Karpas-422 (cell line): ENCODE measurements around the gene IKZF1. TPM values are rescaled to one million over a fixed set of nuclear protein-coding genes. Genes with fewer than 3 reads are reported as not detected.

Source experiments
- DNase-seq: peaks from one replicate; pipeline ENCODE4 v3.0.0-alpha.2; 2015
- H2AFZ ChIP-seq: fragments of 200-600 bp; sonication (generic); 2 replicates; pipeline ENCODE4 v1.6.1; 2014; ENCODE audit warnings: antibody characterized with exemption, low read length, mixed read lengths
- H3K27ac ChIP-seq: fragments of 200-600 bp; sonication (generic); 2 replicates; pipeline ENCODE4 v1.5.1; 2014; ENCODE audit warnings: mild to moderate bottlenecking, low read length, moderate library complexity
- H3K27me3 ChIP-seq: fragments of 200-600 bp; sonication (generic); 2 replicates; pipeline ENCODE4 v1.6.1; 2014; ENCODE audit warnings: low read length, mixed read lengths
- H3K36me3 ChIP-seq: fragments of 200-600 bp; sonication (generic); 2 replicates; pipeline ENCODE4 v1.6.1; 2014; ENCODE audit warnings: low read length, mixed read lengths; ENCODE audit not compliant: insufficient read depth
- H3K4me1 ChIP-seq: fragments of 200-600 bp; sonication (generic); 2 replicates; pipeline ENCODE4 v1.6.1; 2014; ENCODE audit warnings: mild to moderate bottlenecking, low read length, mixed read lengths
- H3K4me2 ChIP-seq: fragments of 200-600 bp; sonication (generic); 2 replicates; pipeline ENCODE4 v1.6.1; 2014; ENCODE audit warnings: low read length, low read depth, mild to moderate bottlenecking; ENCODE audit not compliant: poor library complexity, severe bottlenecking
- H3K4me3 ChIP-seq: fragments of 200-600 bp; sonication (generic); 2 replicates; pipeline ENCODE4 v1.5.1; 2014; ENCODE audit warnings: mild to moderate bottlenecking, antibody characterized with exemption, low read length, mixed read lengths
- H3K79me2 ChIP-seq: fragments of 200-600 bp; sonication (generic); 2 replicates; pipeline ENCODE4 v1.6.1; 2014; ENCODE audit warnings: mild to moderate bottlenecking, low read length, mixed read lengths
- H3K9ac ChIP-seq: fragments of 200-600 bp; sonication (generic); 2 replicates; pipeline ENCODE4 v1.6.0; 2014; ENCODE audit warnings: low read length
- H3K9me2 ChIP-seq: fragments of 200-600 bp; sonication (generic), shearing (Covaris generic); replicated peaks from 2 replicates; pipeline ENCODE4 v1.6.0; 2014; ENCODE audit warnings: mild to moderate bottlenecking, low read length, moderate library complexity; ENCODE audit not compliant: insufficient read depth
- H3K9me3 ChIP-seq: fragments of 300-700, 200-600 bp; sonication (generic); 2 replicates; pipeline ENCODE4 v1.6.1; 2014; ENCODE audit warnings: low read length, mixed read lengths
- H4K20me1 ChIP-seq: fragments of 200-600 bp; sonication (generic); 2 replicates; pipeline ENCODE4 v1.6.1; 2014; ENCODE audit warnings: mild to moderate bottlenecking, antibody characterized with exemption, low read length, low read depth; ENCODE audit not compliant: insufficient read depth
- total RNA-seq: library from RNA; depleted of rRNA; stranded (reverse); fragments of >200 nt; shearing (Covaris generic); gene quantifications from 2 replicates; pipeline ENCODE4 v1.2.3, GENCODE V29; 2014; ENCODE audit warnings: low replicate concordance

Gene IKZF1
- total RNA-seq, 1 experiment from 2014 or later: 117 TPM

DNA sequence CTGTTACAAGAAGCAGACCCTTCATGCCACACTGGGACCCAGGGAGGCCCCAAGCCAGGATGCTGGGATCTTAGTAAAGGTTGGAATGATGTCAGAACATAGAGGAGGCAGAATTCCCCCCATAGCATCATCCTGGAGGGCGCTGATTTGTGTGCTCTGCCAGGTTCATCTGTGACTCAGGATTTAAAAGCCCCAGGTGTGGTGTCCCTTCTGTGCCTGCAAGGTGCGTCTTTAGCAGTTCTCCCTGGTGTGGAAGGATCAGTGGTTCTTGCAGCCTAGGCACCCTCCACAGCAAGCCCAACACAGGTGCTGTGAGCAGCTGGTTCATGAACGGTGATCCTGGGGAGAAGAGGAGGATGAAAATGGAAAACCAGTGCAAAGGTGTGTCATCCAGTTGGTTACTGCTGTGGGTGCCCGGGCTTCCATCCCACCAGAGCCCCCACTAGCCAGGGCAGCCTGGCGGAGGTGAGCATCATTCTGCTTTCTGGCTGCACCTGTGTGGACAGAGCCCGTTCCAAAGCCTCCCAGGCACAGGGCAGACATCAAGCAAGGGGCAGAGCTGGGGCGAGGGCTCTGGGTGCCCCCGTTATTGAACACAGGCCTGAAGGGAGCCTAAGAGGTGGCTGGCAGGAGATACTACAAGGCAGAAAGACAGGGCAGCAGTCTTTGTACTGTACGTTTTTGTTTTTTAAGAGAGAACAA is 49.5 kb downstream of the IKZF1 start:
- Histone ChIP-seq H3K9me2 (no peaks in the 10 kb centered on the region), H3K4me3 (no peak overlapping the region), H4K20me1 (no peaks in the 10 kb centered on the region), H2AFZ (no peak overlapping the region), H3K9me3 (no peaks in the 10 kb centered on the region), H3K27me3 (no peaks in the 10 kb centered on the region), H3K36me3 (peaks cover 39% of the 10 kb centered on the region; the same call in 1 of the 2 replicates), H3K4me1 (peaks cover 33% of the 10 kb centered on the region), H3K27ac (no peak overlapping the region), H3K9ac (no peak overlapping the region), H3K79me2 (peaks cover 96% of the 10 kb centered on the region), H3K4me2 (no peak overlapping the region)
- DNase-seq: no peak

DNA sequence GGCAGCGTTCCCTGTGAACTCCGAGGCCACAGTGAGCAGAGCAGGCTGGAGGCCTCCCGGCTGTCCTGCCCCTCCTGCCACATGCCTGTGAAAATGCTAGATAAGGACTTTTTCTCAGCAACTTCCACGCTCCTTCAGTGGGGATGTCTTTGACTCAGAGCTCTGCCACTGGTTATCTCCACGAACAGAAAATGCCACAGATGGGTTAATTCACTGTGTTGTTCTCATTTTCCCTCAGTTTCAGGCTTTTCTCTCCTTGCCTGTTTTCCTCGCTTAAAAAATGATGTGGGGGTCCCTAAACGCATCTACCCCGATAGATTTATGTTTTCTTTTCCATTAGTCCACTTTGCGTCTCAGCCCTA is 51.3 kb downstream of the IKZF1 start:
- no peaks in the 10 kb centered on the region for H3K9me3 ChIP-seq
- no peaks in the 10 kb centered on the region for H3K27me3 ChIP-seq
- no peak for DNase-seq
- H3K27ac ChIP-seq: no peak overlapping the region
- peaks cover 51% of the 10 kb centered on the region; the same call in 1 of the 2 replicates for H3K36me3 ChIP-seq
- no peak overlapping the region for H3K9ac ChIP-seq
- no peak overlapping the region for H2AFZ ChIP-seq
- H3K4me1 ChIP-seq: peaks cover 16% of the 10 kb centered on the region
- H4K20me1 ChIP-seq: no peaks in the 10 kb centered on the region
- no peak overlapping the region for H3K4me2 ChIP-seq
- H3K9me2 ChIP-seq: no peaks in the 10 kb centered on the region
- peaks cover 96% of the 10 kb centered on the region for H3K79me2 ChIP-seq
- H3K4me3 ChIP-seq: no peak overlapping the region

DNA sequence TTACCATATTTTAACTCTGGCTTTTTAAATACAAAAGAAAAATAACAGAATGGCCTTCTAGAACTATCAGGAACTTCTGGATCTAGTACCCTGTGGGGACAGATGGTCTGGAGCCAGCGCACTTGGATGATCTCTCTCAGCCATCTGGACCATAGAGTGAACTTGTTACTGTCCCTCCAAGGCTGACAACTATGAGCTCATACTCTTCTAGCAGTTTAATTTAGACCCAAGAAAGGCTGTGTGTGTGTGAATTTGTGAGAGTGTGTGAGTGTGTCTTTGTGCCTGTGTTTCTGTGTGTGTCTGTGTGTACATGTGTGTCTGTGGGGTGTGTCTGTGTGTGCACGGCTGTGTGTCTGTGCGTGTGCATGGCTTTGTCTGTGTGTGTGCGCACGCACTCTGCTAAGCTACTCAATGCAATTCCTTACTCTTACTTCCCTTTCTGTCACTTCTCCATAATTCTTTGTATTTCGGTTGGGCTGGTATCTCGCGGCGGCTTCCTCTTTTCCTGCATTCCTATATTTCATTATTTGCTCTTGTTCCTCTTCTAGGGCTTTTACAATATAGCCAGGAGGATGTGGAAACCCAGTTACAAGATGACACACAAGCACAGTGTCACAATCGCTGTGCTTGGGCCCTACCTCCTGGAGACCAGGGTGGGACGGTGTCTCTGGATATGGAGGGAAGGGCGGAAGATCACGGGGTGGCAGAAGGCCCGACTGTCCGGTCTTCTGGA is 51.9 kb downstream of the IKZF1 start:
- Histone ChIP-seq H3K27me3 (no peaks in the 10 kb centered on the region), H3K9me3 (no peaks in the 10 kb centered on the region), H3K79me2 (peaks cover 96% of the 10 kb centered on the region), H3K4me3 (no peak overlapping the region), H3K4me2 (no peak overlapping the region), H3K9me2 (no peaks in the 10 kb centered on the region), H3K9ac (no peak overlapping the region), H2AFZ (no peak overlapping the region), H3K27ac (no peak overlapping the region), H3K36me3 (peaks cover 51% of the 10 kb centered on the region), H3K4me1 (peaks cover 10% of the 10 kb centered on the region), H4K20me1 (no peaks in the 10 kb centered on the region)
- DNase-seq: no peak

GRCh38 chr7:50356945-50357268 is 52.4 kb downstream of the IKZF1 start:
- Histone ChIP-seq H3K27me3 (no peaks in the 10 kb centered on the region), H3K27ac (no peak overlapping the region), H3K4me3 (no peak overlapping the region), H2AFZ (no peak overlapping the region), H4K20me1 (no peaks in the 10 kb centered on the region), H3K9ac (no peak overlapping the region), H3K36me3 (peaks cover 49% of the 10 kb centered on the region), H3K9me2 (no peaks in the 10 kb centered on the region), H3K4me2 (no peak overlapping the region), H3K9me3 (no peaks in the 10 kb centered on the region), H3K4me1 (peaks cover 5% of the 10 kb centered on the region), H3K79me2 (peaks cover 94% of the 10 kb centered on the region)
- DNase-seq: no peak

DNA sequence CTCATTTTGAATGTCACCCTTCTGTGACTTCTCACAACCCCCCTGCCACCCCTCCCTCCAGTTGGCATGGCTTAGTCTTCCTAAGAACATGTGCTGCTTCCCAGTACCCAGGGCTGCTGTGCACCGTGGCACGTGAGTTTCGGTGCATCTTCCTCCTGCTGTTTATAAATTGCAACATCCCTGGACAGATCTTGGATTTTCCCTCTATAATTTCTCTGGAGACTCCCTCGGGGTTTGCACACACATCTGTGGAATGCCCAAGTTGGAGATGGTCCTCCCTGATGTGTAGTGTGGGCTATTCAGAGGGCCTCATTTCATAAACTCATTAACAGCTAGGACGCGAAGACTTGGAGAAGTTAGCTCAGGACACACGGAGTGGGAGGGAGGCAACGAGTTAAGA is 52.9 kb downstream of the IKZF1 start:
- H3K79me2 ChIP-seq: peaks cover 94% of the 10 kb centered on the region

GRCh38 chr7:50358041-50358705 is 53.7 kb downstream of the IKZF1 start:
- H3K79me2 ChIP-seq: peaks cover 94% of the 10 kb centered on the region
- H3K4me3 ChIP-seq: no peak overlapping the region
- no peaks in the 10 kb centered on the region; the same call in 1 of the 2 replicates for H3K4me1 ChIP-seq
- no peaks in the 10 kb centered on the region for H3K27me3 ChIP-seq
- H3K9me2 ChIP-seq: no peaks in the 10 kb centered on the region
- H3K9me3 ChIP-seq: no peaks in the 10 kb centered on the region
- no peak overlapping the region for H3K27ac ChIP-seq
- no peak overlapping the region for H3K4me2 ChIP-seq
- no peak overlapping the region for H3K9ac ChIP-seq
- peaks cover 53% of the 10 kb centered on the region for H3K36me3 ChIP-seq
- no peak overlapping the region for H2AFZ ChIP-seq
- no peak for DNase-seq
- H4K20me1 ChIP-seq: no peaks in the 10 kb centered on the region

More for the DNA sequence above, 52.9 kb downstream of the IKZF1 start:
- H3K4me2 ChIP-seq: no peak overlapping the region
- no peaks in the 10 kb centered on the region for H4K20me1 ChIP-seq
- no peak overlapping the region for H3K4me3 ChIP-seq
- no peak overlapping the region for H3K27ac ChIP-seq
- no peaks in the 10 kb centered on the region for H3K9me3 ChIP-seq
- H2AFZ ChIP-seq: no peak overlapping the region
- no peak for DNase-seq
- H3K36me3 ChIP-seq: peaks cover 48% of the 10 kb centered on the region
- H3K27me3 ChIP-seq: no peaks in the 10 kb centered on the region
- no peaks in the 10 kb centered on the region for H3K9me2 ChIP-seq
- H3K4me1 ChIP-seq: no peaks in the 10 kb centered on the region
- H3K9ac ChIP-seq: no peak overlapping the region

GRCh38 chr7:50358779-50359178 is 54.3 kb downstream of the IKZF1 start:
- Histone ChIP-seq H3K9me2 (no peaks in the 10 kb centered on the region), H3K9me3 (no peaks in the 10 kb centered on the region), H2AFZ (no peak overlapping the region), H3K4me3 (no peak overlapping the region), H3K27me3 (no peaks in the 10 kb centered on the region), H3K4me2 (no peak overlapping the region), H3K27ac (no peak overlapping the region), H3K36me3 (peaks cover 56% of the 10 kb centered on the region), H3K79me2 (peaks cover 88% of the 10 kb centered on the region), H4K20me1 (no peaks in the 10 kb centered on the region), H3K9ac (no peak overlapping the region), H3K4me1 (no peaks in the 10 kb centered on the region; the same call in 1 of the 2 replicates)
- DNase-seq: no peak

DNA sequence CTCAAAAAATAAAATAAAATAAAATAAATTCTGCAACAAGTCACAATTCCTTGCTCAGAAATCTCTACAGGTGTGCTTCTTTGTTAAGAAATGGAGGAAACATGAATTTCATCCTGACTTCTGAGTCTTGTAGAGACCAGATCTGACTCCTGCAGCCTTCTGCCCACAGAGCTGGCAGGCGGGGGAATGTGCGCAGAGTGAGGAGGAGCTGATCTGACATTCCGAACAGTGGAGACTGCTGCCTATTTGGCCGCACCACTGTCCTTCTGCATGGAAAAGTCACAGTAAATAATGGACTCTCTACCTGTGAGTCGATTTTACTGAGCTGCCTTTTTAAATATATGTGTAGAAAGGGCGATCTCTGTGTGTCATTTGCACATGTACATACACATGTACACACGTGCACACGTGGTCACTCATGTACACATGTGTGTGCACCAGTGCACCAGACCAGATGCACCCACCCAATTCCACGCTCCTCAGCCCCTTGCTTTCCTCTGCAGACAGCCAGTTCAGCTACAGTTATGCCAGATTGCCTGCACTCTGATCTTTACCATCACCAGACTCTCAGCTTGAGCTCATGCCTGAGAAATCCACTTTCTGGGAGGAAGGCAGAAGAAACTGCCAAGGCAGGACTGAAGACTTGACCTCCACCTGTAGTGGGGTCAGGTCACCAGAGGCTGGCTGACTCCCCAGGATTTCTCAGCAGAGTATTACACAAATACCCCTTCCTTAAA is 54.9 kb downstream of the IKZF1 start:
- DNase-seq: no peak
- Histone ChIP-seq H2AFZ (no peak overlapping the region), H3K4me1 (no peaks in the 10 kb centered on the region; the same call in 1 of the 2 replicates), H3K27me3 (no peaks in the 10 kb centered on the region), H3K79me2 (peaks cover 87% of the 10 kb centered on the region), H3K36me3 (peaks cover 58% of the 10 kb centered on the region), H3K9me2 (no peaks in the 10 kb centered on the region), H3K27ac (no peak overlapping the region), H3K4me3 (no peak overlapping the region), H3K4me2 (no peak overlapping the region), H4K20me1 (no peaks in the 10 kb centered on the region), H3K9me3 (no peaks in the 10 kb centered on the region), H3K9ac (no peak overlapping the region)
